GM19452 (cell line): ENCODE data around the gene ADARB1.

Experiments
- ATAC-seq: cut with Tn5 transposase; IDR thresholded peaks from one replicate; pipeline ENCODE4 v1.9.1; 2021; ENCODE audit not compliant: unreplicated experiment

The ADARB1 gene

DNA sequence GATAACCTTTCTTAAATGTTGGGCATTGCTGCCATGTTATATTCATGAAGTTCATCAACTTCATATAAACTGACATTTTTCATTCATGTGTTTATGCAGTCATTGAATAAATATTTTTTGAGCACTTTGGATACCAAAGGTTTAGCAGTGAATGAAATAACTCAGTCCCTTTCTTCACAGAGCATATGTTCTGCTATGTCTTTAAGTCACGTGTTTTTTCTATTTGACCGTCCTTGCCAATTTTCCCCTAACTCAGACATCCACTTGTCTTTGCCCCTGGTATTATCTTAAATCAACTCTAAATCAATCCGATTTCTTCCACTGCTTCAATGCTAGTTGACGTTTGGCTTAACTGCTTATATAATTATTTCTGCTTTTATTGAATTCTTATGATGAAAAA lies 16.6 kb downstream of the ADARB1 start:
- ATAC-seq = no peak

DNA sequence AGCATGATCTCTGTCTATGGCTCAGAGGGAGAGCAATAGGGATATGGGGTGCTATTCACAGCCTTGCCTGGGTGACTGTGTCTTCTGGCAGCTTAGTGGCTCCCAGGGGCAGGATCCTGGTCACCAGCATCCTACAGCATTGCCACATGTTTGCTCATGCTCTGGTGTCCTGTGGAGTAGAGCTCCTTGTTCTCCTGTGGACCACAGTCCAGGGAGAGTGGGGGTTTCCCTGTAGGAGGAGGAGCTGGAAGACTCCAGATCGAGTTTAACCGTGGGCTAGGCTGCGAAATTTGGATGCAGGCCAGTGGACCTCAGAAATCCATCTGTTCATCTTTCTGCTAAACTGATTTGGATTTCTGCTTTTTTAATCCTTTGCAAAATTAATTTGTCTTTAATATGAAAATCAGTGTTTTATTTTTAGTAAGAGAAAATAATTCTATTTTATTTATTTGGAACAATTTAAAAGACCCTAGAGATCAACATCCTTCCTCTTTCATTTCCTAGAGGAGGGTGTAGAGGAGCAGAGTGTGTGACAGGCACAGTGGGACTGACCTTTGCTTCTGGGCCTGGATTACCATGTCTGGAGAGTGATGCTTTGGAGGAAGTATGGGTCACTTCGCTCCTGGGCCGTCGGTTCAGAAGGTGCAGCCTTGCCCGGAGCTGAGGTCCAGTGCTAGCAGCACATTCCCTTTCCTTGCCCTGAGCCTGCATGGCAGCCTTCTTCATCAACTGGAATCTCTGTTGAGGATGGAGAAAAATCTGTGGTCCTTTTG lies 17.4 kb downstream of the ADARB1 start:
- no peak for ATAC-seq

DNA sequence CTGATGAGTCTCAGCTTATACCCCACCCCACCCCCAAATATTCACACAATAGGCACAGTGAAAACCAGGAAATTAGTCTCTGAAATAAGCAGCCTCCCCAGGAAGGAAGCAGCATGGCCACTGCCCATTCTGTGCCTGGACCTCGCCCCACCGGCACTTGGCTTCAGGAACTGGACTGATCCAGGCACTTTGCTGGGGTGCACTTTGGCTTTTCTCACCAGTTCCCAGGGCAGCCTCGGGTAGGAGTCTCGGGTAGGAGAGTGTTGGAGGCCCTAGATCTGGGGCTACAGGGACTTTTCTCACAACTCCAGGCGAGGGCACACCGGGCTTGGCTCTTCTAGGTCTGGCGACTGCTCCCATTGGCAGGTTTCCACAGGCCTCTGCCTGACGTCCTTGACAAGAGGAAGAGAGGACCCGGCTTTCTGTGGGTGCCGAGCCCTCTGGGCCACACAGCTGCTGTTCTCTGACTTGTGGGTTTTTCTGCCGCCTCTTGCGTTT lies 18.7 kb downstream of the ADARB1 start:
- no peak for ATAC-seq

DNA sequence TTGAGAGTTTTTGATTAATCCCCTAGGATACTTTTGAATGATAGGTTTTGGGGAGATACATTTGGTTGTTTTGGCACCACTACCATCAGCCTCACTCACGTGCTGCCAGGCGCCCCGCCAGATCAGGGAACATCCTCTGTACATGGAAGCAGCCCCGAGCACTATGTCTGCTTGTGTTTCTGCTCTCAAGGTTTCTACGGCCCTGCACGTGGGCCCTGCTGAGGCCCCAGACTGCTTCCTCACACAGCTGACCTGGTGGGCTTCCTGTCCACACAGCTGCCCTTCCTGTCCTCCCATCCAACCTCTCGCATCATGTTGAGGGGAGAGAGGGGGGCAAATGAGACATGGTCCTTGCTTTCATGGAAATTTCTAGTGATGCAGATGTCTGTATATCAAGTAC lies 20.0 kb downstream of the ADARB1 start:
- ATAC-seq = no peak

DNA sequence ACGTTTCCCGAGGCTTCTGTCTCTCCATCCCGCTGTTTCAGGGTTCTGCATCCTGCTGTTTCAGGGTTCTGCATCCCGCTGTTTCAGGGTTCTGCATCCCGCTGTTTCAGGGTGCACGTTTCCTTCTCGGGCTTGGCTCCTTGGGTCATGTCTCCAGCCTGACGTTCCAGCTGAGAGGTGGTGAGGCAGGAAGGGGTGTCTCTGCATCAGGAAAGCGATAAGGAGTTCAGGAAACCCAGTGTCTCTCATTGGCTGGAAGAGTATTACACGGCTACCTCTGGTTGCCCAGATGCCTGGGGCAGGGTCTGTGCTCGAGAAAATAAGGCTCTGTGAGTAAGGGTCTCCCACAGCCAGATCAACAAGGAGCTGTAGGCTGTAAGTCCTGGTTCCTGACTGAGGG lies 21.1 kb downstream of the ADARB1 start:
- ATAC-seq = no peak

DNA sequence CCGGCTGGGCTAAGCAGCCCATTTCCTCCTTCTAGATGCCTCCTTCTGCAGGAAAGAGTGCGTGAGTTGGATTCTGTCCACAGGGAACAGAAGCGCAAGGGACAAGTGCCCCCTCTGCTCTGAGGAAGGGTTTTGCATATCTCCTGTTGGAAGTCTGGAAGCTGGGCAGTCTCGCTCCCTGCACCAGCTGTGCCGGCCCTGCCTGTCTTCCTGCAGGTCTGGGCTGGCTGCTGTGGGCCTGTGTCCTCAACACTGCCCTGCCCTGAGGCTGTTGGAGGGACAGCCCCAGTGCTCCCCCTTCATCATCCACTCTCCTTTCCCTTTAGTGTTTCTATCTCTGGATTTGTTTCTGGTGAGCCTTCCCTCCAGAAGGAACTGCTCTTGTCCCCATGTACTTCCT lies 21.8 kb downstream of the ADARB1 start:
- ATAC-seq = no peak

DNA sequence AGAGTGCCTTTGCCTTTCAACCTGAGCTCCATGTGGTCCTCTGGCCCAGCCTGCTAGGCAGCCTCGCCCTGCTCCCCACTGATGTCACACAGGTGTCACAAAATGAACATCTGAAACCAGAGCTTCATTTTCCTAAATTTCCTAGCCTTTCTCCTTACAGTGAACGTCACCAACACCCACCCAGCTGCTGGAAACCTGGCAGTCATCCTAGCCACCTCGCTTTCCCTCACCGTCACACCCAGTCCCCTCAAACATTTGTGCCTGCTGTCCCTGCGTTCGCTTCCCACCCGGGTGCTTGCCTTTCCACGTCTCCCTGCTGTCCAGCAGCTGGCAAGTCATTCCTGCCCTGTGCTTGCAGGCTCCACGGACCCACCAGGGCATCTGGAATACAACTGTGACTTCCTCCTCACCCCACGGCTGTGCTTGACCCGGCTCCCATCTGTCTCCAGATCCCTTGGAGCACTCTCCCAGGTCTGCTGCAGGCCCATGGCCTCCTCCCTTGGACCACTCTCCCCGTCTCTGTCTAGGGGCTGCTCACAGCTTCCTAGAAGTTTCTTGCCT lies 23.5 kb downstream of the ADARB1 start:
- ATAC-seq = no peak

DNA sequence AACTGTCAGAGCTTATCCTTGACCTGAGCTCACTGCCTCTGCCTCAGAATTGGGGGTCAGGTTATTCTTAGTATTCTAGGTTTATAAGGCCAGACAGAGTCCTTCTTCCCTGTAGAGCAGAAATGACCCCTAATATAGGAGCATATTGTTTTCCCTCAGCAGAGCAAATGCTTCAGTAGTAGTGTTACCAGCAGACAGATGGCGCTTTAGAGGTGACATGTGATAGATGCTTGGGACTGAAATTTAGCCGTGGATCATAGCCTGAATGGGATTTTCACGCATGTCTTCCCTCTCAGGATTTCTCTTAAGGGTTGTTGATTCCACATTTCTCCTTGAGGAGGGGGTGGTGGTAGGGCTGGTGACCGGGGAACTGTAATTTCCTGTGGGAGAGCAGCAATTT lies 24.5 kb downstream of the ADARB1 start:
- ATAC-seq = no peak

DNA sequence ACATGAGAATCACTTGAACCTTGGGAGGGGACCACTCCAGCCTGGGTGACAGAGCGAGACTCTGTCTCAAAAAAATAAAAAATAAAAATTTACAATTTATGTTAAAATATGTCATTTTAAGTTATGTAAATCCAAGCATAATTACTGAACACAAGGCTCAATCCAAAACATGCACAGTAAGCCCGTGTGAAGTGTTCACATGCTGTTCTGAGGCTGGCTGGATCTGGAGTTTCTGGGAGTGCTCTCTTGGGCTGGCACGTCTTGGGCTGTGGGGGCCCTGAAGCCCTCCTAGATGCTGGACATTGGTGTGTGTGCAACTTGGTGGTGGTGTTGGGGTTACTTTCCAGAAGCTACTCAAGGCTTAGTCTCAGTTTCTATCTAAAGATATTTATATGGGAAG lies 25.2 kb downstream of the ADARB1 start:
- no peak for ATAC-seq

DNA sequence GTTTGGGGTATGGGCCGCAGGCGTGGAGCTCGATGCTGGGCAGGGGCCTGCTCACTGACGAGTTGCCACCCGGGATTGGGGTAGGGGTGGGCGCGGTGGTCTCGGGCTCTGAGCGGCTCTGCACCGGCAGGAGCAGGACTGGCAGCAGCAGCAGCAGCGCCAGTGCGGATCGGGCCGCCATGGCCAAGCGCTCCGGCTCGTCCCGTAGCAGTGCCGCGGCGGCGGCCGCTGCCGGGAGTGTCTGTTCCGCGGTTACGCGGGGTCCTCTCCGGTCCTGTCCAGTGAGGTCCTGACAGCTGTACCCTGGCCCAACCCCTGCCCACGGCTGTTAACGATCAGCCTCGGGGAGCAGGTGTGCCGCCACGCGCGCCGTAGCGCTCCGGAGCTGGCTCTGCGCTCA lies 26.5 kb downstream of the ADARB1 start:
- no peak for ATAC-seq

DNA sequence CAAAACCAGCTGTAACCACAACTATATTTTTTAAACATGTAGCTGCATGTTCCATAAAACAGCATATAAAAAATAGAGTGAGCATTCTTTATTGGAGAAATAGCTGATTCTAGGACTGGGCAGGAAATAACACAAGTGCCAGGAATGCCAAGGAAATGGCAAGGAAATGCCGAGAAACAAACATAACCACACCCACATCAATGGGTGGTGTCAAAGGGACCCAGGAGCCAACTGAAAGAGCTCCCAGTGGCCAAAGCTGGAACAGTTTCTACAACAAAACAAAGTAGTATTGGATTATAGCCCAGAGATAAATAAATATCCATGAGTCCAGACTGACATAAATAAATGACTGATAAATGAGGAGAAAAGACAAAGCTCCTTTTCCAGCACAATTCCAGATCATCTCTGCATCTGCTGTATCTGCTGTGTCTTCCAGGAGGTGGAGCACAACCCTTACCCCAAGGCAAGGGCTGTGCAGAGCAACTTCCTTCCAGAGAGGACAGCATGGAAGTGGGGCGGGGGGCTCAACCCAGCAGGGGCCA lies 28.1 kb downstream of the ADARB1 start:
- no peak for ATAC-seq

DNA sequence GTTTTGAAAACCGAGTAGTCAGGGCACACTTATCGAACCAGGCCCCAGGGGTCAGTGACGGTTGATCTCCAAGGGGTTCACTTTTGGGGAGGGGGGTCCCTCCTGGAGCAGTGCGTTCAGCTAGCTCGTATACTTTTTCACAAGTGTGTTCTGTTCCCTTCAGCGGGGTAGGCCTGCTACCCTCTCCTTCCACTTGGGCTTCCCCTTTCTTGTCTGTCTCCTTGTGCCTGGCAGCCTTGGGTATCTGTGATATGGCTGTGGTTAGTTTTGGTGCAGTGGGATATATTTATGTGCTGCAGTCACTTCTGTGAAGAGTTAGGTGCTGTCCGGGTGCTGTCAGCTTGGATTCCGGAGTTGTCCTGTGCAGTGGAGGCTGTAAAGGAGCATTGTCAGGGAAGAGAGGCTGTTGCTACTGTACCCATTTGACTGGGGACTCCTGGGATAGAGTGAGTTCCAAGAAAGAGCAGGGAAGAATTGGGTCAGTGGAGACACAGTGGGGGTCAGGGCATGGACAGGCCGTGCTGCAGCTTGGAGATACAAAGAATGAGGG lies 29.7 kb downstream of the ADARB1 start:
- no peak for ATAC-seq

DNA sequence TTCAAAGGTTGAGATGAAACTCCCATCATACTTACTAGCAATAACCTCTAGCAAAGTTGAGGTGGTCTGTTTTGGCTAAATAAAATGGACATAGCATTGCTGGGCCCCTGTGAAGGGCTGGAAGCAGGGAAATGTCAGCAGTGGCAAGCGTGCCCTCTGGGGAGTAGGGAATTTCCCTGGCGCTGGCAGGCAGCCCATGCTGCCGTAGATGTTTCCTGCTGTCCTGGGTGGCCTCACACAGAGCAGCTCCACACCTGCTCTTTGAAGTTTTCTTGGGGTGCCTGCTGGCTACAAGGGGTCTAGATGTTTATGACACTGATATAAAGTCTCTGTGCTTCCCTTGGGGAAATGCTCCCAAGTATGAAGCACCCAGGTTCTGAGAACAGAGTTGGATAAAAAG lies 30.2 kb downstream of the ADARB1 start:
- ATAC-seq = no peak

DNA sequence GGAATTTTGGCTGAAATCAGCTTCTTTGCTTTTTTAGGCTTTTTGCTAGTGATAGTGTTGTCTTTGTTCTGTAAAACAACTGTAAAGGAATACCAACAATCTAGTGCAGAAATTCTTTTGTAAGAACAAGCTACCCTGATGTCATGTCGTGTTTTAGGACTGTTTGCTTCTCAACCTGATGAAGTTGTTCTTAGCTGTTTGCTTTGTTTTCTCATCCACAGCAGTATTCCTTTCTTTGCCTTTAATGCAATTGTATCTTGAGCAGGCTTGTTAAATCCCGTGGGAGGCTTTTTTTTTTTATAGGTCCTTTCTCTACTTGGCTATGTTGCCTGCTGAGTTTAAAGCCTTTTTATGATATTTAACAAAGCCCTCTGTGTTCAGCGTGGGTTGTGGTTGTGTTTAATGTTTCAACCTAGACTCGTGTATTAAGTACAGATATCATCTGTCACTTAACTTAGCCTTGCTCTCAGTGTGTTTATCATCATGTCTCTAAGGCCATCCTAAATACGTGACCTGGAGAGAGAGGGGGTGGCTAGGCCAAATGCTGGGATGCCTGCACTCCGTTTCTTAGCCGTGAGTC lies 31.6 kb downstream of the ADARB1 start:
- no peak for ATAC-seq

DNA sequence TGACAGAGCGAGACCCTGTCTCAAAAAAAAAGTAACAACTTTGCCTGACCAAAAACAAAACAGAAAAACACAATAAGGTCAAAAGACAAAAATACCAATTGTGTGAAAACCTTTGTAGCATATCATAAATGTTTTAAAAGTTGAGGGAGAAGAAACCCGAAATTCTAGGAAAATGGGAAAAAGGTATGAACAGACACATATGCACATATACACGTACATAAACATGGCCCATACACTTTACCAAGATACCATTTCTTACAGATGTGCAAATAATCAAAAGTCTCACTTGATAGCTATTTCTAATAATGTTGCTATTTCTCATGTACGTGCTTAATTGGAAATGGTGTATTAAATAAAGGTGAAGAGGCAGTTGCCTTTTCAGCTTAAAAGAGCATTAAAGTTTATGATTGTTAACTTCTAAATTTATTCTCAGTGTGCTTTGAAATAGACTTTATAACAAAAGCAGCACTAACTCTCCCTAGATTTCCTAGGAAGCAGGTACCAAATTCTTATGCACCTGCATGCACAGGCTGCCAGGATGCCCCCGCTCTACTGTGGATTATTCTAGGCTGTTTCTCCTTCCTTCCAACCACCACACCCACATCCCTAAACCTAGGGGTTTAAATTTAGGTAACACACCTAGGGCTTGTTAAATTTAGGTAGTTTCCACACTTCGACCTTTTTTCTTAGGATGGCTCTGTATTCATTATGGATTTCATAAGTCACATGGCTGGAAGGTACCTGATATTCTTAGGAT lies 33.8 kb downstream of the ADARB1 start:
- ATAC-seq = no peak

DNA sequence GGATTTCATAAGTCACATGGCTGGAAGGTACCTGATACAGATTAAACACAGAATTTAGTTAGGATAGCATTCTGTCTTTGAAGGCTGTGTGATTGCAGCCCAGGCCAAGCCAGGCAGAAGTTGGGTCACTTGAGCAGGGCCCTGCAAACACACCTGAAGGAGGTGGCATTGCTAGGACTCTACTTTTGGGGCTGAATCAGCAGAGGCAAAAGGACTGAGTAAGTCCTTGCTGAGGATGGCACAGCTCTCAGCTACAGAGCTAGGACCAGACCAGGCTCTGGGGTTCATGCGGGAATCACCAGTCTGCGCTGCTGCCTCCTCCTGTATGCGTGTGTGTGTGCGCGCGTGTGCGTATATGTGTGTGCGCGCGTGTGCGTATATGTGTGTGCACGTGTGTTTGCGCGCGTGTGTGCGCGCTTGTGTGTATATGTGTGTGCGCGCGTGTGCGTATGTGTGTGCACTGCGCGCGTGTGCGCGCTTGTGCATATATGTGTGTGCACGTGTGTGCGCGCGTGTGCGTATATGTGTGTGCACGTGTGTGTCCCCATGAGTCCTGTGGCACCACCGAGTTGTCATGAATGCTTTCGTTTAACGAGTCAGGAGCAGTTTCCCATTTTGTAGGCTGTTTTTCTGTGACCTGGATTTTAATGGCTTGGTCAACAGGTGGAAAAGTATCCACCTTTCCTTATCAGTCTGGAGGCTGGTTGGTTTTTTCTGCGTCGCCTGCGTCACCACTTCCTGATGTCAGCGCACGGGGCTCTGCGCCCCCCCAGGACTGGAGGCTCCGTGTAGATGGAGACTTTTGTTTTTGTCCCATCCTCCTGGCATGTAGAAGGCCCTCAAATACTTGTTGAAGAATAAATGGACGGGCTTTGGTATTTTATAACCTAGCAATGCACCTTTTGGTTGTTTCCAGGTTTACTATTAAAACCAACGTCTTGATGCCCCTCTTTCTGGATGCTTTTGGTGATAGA lies 34.7 kb downstream of the ADARB1 start:
- no peak for ATAC-seq

DNA sequence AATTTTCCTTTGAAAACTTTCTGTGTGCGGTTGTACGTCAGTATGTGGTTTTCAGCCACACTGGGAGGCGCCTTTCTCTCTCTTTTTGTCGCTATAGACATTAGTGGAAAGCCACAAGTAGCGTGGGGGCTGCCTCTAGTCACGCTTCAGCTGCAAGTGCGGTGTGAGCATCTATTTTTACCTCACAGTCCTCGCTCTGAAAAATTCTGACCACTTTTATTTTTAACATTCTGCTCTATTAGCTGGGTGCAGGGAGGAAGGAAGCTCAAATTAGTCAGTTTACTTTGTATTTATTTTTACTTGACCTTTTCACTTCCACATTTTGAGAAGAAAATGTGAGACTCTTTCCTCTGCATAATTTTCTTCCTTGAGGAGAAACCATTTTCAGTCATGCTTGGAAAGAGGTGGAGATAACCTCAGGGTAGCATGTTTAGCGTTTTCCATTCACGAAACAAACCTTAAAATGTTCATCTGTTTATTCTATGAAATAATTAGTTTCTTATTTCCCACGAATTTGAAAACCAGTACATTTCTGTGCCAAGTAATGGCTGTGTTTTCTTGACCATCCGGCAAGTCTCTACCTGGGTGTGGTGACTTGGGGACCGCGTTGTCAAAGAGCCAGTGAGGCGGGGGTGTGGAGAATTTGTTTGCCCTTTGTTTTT lies 35.6 kb downstream of the ADARB1 start:
- peak; percentile 89 for ATAC-seq

DNA sequence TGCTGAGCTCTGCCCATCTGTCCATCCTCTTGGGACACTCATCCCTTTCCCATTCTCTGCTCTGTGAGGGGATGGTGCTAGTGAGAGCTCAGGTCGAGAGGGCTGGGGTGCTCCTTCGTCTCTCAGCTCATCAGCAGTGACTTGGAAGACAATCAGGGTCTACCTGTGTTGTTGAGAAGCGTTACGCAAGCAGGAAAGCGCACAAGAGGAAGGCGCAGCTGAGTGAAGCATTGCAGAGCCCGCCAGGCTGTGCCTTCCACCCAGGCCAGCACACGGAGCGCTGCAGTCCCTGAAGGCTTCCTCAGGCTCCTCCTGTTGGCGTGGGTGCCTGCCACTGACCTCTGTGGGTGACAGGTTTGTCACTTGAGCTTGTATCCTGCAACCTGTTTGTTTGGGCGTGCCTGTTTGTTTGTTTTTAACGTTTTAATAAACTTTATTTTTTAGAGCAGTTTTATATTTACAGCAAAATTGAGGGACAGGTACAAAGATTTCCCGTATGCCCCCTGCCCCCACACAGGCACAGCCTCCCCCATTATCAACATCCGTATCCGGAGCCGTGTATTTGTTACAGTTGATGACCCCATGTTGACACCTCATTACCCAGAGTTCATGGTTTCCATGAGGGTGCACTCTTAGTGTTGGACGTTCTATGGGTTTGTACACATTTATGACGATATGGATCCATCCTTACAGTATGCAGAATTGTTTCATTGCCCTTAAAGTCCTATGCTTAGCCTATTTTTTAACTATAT lies 36.7 kb downstream of the ADARB1 start:
- ATAC-seq = no peak

DNA sequence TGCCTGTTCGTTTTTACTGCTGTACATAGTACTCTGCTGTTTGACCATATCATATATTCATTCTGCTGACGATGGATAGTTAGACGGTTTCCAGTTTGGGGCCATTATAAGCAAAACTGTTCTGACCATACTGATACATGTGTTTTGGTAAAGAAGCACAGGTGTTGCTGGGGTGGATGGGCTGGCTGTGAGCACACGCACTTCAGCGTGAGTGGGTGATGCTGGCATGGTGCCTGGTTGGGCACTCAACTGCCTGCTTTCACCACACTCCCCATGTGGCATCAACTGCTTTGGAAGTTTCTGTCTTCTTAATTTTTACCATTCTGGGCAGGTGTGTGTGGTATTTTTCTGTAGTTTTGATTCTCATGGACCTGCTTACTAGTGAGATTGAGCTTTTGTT lies 37.3 kb downstream of the ADARB1 start:
- no peak for ATAC-seq
